NCI-H1417 treated with DMSO at 0.1 percent for 48 hours (cell line): ENCODE data around the gene SP6.

Experiments used
- DNase-seq: peaks from one replicate; lab custom pipeline; 2025; lab: John Stamatoyannopoulos, UW

Gene SP6

GRCh38 chr17:47856830-47857229 is 5.9 kb upstream of the SP6 start:
- DNase-seq, result no peak

- no peak for DNase-seq
Measured at GRCh38 chr17:47855737-47856136, 4.8 kb upstream of the SP6 start.

GRCh38 chr17:47853616-47854015 is 2.7 kb upstream of the SP6 start:
- no peak for DNase-seq

- no peak for DNase-seq
Measured at GRCh38 chr17:47852113-47852949, 1.4 kb upstream of the SP6 start.

DNA sequence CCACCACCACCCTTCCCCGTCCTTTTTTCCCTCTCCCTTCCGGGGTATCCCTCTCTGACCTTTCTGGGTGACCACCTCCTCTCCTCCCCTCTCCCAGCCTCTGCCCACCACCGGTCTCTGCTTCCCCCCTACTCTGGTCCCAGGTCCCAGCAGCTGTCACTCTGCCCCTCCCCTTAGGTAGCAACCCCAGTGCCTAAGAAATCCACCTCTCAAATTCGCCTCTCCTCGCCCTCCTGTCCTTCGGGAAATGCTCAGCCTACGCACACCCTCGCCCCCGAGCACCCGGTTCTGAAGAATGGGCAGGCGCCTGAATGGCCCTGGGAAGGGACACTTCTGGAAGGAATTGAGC is 775 bp upstream of the SP6 start:
- DNase-seq, result no peak

GRCh38 chr17:47850373-47850691 is 631 bp downstream of the SP6 start:
- no peak for DNase-seq

- no peak for DNase-seq
Measured at GRCh38 chr17:47848198-47848513, 2.8 kb downstream of the SP6 start.

- no peak for DNase-seq
Measured at GRCh38 chr17:47847341-47848197, 3.4 kb downstream of the SP6 start.

DNA sequence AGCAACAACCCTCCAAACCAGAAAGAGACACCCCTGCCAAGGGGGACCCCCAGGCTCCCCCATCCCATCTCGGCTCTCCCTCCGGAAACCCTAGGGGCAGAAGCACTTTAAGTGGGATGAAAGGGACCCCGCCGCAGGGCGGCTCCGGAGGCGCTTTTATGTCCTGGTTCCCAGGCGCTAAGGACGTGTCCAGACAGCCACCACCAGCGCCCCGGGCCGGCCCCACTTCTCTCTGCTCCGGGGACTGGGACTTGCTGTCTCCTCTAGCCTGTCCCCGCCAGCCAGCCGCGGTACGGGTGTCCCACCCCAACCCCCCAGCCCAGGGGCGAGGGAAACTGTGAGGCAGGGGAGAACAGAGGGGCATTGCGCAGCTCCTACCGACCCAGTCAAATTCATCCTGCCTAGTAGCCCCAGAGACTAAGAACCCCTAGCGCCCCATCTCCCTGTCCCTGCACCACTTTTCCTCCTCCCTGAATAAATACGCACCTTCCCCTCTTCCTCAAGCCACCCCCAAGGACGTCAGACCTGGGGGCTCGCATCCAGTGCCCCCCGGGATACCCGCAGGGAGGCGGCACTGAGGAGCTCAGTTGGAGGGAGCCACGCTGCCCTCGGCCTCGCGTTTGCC is 4.1 kb downstream of the SP6 start:
- no peak for DNase-seq

DNA sequence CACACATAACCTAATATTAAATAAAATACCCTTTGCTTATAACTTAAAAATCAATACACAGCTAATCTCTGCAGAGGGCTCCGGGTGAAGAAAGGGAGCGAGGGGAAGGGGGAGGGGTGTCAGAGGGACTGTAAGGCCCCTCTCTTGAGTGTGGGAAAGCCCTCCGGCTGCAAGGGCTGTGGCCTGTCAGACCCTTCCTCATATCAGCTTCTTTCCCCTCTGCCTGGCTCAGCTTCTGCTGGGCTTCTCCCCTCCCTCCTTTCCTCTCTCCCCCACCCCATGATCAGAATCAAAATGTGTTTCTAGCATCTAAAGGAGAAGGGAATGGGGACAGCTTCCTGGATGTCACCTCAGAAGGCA is 5.3 kb downstream of the SP6 start:
- no peak for DNase-seq

GRCh38 chr17:47844814-47845715 is 5.9 kb downstream of the SP6 start:
- no peak for DNase-seq

GRCh38 chr17:47844227-47844626 is 6.7 kb downstream of the SP6 start:
- no peak for DNase-seq

GRCh38 chr17:47843391-47843730 is 7.6 kb downstream of the SP6 start:
- DNase-seq, result no peak

GRCh38 chr17:47841488-47842291 is 9.3 kb downstream of the SP6 start:
- DNase-seq, result no peak

DNA sequence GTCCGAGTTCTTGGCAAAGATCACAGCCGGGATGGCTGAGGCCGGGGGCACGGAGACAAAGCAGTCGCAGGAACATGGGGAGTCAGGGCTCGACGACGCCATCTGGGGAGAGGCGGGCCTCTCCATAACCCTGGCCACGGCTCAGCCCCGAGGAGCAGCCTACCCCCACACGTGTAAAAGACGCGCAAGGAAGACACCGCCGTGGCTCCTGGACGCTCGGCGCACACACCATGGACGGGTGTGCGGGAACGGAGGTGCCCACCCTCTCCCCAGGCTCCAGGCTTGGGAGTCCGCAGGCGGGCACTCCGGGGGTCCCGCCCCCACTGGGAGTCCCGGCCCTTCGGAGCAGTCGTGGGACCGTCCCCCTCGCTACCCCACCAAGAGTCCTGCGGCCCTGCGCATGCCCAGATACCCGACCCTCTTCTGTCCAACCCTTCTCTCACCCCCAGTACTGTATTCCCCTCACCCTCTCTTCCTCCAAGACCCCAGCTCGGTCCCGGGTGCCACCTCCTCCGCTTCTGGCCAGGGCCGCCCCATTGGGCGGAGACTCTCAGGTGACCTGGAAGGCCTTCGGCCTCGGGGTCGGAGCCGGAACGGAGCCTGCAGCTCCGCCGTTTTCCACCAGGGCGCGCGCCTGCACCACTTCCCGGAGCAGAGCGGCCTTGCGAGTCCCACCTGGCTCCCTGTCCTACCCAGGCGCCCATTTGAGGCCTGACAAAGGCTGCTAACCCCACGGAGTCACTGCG is 10.0 kb downstream of the SP6 start, which contains the start of gene SCRN2:
SCRN2 (minus strand) TSS at position 532 of the 746 bp plus-strand sequence; CDS start at position 102, 430 bp downstream.
- DNase-seq, result no peak

DNA sequence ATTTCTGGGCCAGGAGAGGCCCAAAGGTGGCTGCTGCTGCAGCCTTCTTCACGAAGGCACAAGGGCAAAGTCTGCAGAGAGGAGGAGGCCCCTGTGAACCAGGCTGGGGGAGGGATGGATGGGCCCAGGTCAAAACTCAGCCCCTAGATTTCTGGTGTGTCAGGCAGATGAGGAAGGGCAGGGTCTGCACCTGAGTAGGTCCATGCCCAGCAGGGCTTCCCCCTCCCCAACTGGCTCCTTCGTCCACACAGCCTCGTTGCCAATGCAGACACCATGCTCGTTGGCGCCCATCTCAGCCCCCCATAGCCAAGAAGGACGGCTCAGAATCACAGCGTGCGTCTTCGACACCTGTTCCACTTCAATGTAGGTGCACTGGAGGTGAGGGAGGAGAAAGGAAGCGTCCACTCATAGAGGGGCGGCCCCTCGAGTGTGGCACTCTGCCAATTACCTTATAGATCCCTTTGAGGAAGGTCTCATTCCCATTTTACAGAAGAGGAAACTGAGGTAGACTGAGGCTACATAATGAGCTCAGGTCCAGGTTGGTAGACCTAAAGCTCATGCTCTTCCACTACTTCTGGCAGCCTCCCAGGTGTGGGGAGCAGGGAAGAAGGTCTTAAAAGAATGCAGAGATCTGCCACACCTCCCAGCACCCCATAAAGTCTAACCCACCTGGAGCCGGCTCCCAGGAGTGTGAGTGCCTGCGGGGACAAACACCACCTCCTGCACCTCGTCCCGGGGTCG is 10.8 kb downstream of the SP6 start:
- DNase-seq, result no peak

- DNase-seq, result no peak
Measured at GRCh38 chr17:47839071-47839470, 11.9 kb downstream of the SP6 start.

DNA sequence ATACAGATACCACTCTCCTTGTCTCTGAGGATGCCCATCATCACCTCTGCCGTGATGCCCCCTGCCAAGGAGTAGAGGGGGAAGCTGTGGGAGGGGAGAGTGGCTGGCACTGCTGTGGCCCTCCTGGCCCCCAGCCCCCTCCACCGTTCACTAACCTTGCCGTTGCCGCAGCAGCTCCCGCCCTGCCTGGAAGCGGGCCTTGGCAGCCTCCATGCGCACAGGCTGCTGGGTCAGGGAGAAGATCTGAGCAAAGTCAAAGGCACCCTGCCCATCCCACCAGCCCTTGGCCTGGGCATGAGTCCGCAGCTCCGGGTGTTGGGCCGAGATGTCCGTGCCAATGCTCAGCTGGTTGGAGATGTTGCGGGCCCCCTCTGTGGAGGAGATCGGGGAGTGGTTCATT is 12.3 kb downstream of the SP6 start:
- DNase-seq, result no peak

DNA sequence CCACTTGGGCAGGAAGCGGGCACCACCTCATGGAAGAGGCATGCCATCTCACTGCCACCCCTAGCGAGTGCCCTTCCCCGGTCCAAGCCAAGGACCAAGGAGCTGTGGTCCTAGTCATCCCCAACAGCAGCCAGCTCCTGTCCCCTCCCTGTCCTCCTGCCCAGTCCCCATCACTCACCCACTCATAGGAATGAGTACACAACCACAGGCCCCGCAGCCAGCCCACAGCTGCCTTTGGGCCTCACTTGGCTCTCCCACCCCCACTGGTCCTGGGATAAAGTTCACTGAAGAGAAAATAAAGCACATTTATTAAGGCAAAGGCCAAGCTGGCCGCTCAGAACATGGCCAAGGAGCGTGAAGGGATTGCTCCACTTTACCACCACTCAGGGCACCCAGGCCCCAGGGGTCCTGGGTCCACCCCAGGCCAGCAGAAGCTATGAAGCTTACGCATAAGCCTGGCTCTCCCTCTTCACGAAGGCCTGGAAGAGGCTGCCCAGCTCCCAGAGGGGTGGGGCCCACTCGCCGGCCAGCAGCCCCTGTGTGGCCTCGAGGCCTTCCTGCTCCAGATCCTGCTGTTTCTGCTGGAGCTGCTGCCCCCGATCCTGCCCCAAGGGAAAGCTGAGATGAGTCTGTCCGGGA is 13.4 kb downstream of the SP6 start:
- DNase-seq, result no peak
